Measurements from ENCODE around the gene ZCWPW1.

GRCh38 chr7:100353685-100354330 lies 74.7 kb downstream of the ZCWPW1 start:
- no peak for TF ChIP-seq CTCF (IDR thresholded peaks at IDR 0.05; ENCODE audit: low read depth, low read length)
- no peak for TF ChIP-seq EZH2phosphoT487 (IDR thresholded peaks at IDR 0.05; ENCODE audit: low read depth)
